GM12878 (cell line): Measurements from ENCODE around the gene KLF6.

Experiments used
- CEBPB ChIP-seq, 2 experiments: fragments of 150-350 bp in 1 of 2; IDR thresholded peaks; 2 replicates each; pipeline ENCODE4 v1.6.1; 2012 to 2014; ENCODE audit warnings: low read depth in 2 of 2, low read length in 2 of 2, borderline replicate concordance in 1 of 2, inconsistent platforms in 1 of 2
- HCFC1 ChIP-seq: fragments of 150-350 bp; IDR thresholded peaks from 2 replicates; pipeline ENCODE4 v1.6.1; 2014; ENCODE audit warnings: low read length
- HDGF ChIP-seq: fragments of 450-650 bp; IDR thresholded peaks from 2 replicates; pipeline ENCODE4 v1.6.1; 2016; ENCODE audit warnings: antibody characterized with exemption
- MEF2B ChIP-seq: fragments of 450-650 bp; IDR thresholded peaks from 2 replicates; pipeline ENCODE4 v1.6.1; 2018; ENCODE audit warnings: mild to moderate bottlenecking, moderate library complexity; ENCODE audit not compliant: partially characterized antibody, poor library complexity, severe bottlenecking
- NFYA ChIP-seq: IDR thresholded peaks from 2 replicates; pipeline ENCODE4 v1.6.1; 2011; ENCODE audit warnings: low read depth, mild to moderate bottlenecking, low read length, improper control_type of control experiment, borderline replicate concordance
- SIX5 ChIP-seq: IDR thresholded peaks from 2 replicates; pipeline ENCODE4 v1.6.1; 2011; ENCODE audit warnings: mild to moderate bottlenecking, low read depth, low read length, moderate library complexity; ENCODE audit not compliant: severe bottlenecking
- SUZ12 ChIP-seq: fragments of 200-600 bp; sonication (generic); IDR thresholded peaks from one replicate; pipeline ENCODE4 v1.6.1; 2018; ENCODE audit warnings: antibody characterized with exemption, mild to moderate bottlenecking; ENCODE audit not compliant: unreplicated experiment
- TAF1 ChIP-seq: IDR thresholded peaks from 2 replicates; pipeline ENCODE4 v1.6.1; 2011; ENCODE audit warnings: mild to moderate bottlenecking, low read depth, low read length, borderline replicate concordance
- TF ChIP-seq, protein P1 (sequence below), 3 experiments: IDR thresholded peaks in 2 of 3; conservative IDR thresholded peaks in 1 of 3; 2 replicates each; pipeline ENCODE4 v1.5.1; 2011; ENCODE audit warnings: low read depth in 3 of 3, low read length in 3 of 3, mild to moderate bottlenecking in 3 of 3, control low read depth in 2 of 3, moderate library complexity in 2 of 3, inconsistent platforms in 1 of 3, mixed read lengths in 1 of 3; ENCODE audit not compliant: control insufficient read depth in 2 of 3, insufficient read depth in 1 of 3; ENCODE audit errors: extremely low read depth in 1 of 3
- TF ChIP-seq, protein P2 (sequence below): IDR thresholded peaks from 2 replicates; pipeline ENCODE4 v1.6.1; 2012; ENCODE audit warnings: low read depth, low read length, improper control_type of control experiment
- TF ChIP-seq, protein P3 (sequence below): fragments of 450-650 bp; IDR thresholded peaks from 2 replicates; pipeline ENCODE4 v1.6.1; 2018; ENCODE audit warnings: mild to moderate bottlenecking, low read depth, moderate library complexity; ENCODE audit not compliant: partially characterized antibody

DNA sequence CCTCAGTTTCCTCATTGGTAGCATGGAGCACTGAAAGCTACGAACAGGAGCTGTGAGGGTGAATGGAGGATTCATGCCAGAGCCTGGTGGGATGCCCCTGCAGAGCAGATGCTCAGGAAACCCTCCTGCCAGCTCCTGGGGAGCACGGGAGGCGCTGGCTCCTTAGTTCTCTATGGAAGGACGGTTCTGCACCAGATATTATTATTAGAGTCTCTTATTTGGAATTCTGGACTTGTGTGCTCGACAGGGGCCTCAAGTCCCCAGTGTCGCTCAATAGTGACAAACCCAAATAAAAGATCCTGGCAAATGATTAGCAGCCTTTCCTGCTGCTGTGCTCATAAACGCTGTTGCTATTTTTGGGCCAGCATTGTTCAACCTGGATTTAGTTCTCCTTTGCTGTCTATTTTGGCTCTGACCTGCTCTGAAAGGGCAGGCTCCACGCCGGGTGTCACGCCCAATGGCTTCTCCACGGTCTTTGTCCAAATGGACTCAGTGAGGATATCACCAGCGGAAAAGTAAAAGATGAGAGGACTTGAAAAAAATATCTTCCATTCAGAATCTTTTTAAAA lies 23.0 kb upstream of the KLF6 start:
- TF ChIP-seq, protein P1, sequence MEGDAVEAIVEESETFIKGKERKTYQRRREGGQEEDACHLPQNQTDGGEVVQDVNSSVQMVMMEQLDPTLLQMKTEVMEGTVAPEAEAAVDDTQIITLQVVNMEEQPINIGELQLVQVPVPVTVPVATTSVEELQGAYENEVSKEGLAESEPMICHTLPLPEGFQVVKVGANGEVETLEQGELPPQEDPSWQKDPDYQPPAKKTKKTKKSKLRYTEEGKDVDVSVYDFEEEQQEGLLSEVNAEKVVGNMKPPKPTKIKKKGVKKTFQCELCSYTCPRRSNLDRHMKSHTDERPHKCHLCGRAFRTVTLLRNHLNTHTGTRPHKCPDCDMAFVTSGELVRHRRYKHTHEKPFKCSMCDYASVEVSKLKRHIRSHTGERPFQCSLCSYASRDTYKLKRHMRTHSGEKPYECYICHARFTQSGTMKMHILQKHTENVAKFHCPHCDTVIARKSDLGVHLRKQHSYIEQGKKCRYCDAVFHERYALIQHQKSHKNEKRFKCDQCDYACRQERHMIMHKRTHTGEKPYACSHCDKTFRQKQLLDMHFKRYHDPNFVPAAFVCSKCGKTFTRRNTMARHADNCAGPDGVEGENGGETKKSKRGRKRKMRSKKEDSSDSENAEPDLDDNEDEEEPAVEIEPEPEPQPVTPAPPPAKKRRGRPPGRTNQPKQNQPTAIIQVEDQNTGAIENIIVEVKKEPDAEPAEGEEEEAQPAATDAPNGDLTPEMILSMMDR (IDR thresholded peaks at IDR 0.05 in 2 of 3, conservative IDR thresholded peaks at IDR 0.05 in 1 of 3; ENCODE audit: control insufficient read depth in 2 of 3, extremely low read depth in 1 of 3, insufficient read depth in 1 of 3, low read depth in 3 of 3, low read length in 3 of 3): no peak
- TF ChIP-seq SIX5 (no peak), SUZ12 (no peak), HDGF (no peak), HCFC1 (no peak), MEF2B (no peak), TAF1 (no peak), CEBPB (IDR thresholded peaks at IDR 0.05; ENCODE audit: borderline replicate concordance in 1 of 2, low read depth in 2 of 2, low read length in 2 of 2) (no peak), NFYA (no peak)
- TF ChIP-seq, protein P2, sequence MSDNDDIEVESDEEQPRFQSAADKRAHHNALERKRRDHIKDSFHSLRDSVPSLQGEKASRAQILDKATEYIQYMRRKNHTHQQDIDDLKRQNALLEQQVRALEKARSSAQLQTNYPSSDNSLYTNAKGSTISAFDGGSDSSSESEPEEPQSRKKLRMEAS: no peak
- TF ChIP-seq, protein P3, sequence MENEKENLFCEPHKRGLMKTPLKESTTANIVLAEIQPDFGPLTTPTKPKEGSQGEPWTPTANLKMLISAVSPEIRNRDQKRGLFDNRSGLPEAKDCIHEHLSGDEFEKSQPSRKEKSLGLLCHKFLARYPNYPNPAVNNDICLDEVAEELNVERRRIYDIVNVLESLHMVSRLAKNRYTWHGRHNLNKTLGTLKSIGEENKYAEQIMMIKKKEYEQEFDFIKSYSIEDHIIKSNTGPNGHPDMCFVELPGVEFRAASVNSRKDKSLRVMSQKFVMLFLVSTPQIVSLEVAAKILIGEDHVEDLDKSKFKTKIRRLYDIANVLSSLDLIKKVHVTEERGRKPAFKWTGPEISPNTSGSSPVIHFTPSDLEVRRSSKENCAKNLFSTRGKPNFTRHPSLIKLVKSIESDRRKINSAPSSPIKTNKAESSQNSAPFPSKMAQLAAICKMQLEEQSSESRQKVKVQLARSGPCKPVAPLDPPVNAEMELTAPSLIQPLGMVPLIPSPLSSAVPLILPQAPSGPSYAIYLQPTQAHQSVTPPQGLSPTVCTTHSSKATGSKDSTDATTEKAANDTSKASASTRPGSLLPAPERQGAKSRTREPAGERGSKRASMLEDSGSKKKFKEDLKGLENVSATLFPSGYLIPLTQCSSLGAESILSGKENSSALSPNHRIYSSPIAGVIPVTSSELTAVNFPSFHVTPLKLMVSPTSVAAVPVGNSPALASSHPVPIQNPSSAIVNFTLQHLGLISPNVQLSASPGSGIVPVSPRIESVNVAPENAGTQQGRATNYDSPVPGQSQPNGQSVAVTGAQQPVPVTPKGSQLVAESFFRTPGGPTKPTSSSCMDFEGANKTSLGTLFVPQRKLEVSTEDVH: no peak
